Prostate gland (tissue), 2 donors: ENCODE data around the gene PLCH2.

Source experiments
- CTCF ChIP-seq, 4 experiments: fragments of 200-600 bp in 2 of 4; fragments of 450-650 bp in 2 of 4; sonication (generic) in 2 of 4; IDR thresholded peaks; 1 replicate in 3 of 4; 2 replicates in 1 of 4; pipeline ENCODE4 v1.5.1; 2016 to 2019; ENCODE audit warnings: antibody characterized with exemption in 4 of 4, mild to moderate bottlenecking in 2 of 4, moderate library complexity in 2 of 4
- POLR2A ChIP-seq: fragments of 450-650 bp; IDR thresholded peaks from one replicate; pipeline ENCODE4 v1.6.1; 2016; ENCODE audit warnings: antibody characterized with exemption, mild to moderate bottlenecking

- TF ChIP-seq CTCF (IDR thresholded peaks at IDR 0.05): no peak
- TF ChIP-seq POLR2A: no peak
Observed at GRCh38 chr1:2483970-2484369, 7.9 kb downstream of the PLCH2 start.
